ENCODE data around the gene ANAPC7. TPM values are rescaled to one million over a fixed set of nuclear protein-coding genes. Genes with fewer than 3 reads are reported as not detected.

ANAPC7 gene
- total RNA-seq, 1 donor from 2014 or later = 77.8 TPM

DNA sequence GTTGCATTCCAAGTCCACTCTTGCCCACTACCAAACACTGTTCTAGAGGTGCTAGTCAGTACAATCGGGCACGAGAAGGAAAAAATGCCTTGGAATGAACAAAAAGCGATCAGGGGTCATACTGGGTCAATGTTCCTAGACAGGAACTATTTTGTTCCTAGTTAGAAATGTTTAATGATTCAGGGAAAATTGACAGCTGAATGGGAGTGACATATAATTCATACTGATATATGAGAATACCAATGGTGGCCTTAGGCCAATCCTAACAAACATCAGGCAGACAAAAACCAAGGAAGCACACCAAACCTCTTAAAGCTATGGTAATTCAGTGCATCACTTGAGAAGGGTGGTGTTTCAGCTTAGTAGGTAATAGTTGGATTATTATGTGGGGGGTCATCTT lies 51.1 kb downstream of the ANAPC7 start:
- TF ChIP-seq, protein P1, sequence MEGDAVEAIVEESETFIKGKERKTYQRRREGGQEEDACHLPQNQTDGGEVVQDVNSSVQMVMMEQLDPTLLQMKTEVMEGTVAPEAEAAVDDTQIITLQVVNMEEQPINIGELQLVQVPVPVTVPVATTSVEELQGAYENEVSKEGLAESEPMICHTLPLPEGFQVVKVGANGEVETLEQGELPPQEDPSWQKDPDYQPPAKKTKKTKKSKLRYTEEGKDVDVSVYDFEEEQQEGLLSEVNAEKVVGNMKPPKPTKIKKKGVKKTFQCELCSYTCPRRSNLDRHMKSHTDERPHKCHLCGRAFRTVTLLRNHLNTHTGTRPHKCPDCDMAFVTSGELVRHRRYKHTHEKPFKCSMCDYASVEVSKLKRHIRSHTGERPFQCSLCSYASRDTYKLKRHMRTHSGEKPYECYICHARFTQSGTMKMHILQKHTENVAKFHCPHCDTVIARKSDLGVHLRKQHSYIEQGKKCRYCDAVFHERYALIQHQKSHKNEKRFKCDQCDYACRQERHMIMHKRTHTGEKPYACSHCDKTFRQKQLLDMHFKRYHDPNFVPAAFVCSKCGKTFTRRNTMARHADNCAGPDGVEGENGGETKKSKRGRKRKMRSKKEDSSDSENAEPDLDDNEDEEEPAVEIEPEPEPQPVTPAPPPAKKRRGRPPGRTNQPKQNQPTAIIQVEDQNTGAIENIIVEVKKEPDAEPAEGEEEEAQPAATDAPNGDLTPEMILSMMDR (conservative IDR thresholded peaks at IDR 0.05) = no peak
- no peaks in the 10 kb centered on the region for H3K9me3 Mint-ChIP-seq
- peaks cover 13% of the 10 kb centered on the region for H3K36me3 Mint-ChIP-seq
- no peaks in the 10 kb centered on the region for H3K4me1 Mint-ChIP-seq (ENCODE audit: unreplicated experiment)
- H3K4me3 Mint-ChIP-seq = no peak overlapping the region
- H3K27me3 Mint-ChIP-seq = no peaks in the 10 kb centered on the region
- DNase-seq (ENCODE audit: extremely low spot score, unreplicated experiment) = no peak
- no peak overlapping the region for H3K27ac Mint-ChIP-seq

DNA sequence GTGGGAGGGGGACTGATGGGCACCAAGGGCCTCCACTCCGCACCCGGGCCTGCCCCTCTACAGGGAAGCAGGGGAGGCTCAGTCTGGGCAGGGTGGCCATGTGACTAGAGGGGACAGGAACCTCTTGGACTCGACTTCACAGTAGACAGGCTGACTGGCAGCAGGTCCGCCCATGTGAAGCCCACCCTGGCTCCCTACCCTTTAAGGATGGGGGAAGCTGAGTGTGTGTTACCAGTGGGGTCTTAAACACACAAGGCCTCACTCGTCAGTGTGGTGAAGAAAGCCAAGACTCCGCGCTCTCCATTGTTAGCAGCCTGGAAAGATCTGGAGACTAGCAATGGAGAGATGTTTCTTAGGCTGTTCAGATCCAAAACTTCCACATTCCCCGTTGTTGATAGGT lies 52.4 kb downstream of the ANAPC7 start:
- no peak overlapping the region for H3K4me3 Mint-ChIP-seq
- H3K9me3 Mint-ChIP-seq = no peaks in the 10 kb centered on the region
- no peaks in the 10 kb centered on the region for H3K4me1 Mint-ChIP-seq (ENCODE audit: unreplicated experiment)
- no peak overlapping the region for H3K27ac Mint-ChIP-seq
- DNase-seq (ENCODE audit: extremely low spot score, unreplicated experiment) = no peak
- H3K27me3 Mint-ChIP-seq = no peaks in the 10 kb centered on the region
- TF ChIP-seq, protein P1 (conservative IDR thresholded peaks at IDR 0.05) = no peak
- H3K36me3 Mint-ChIP-seq = peaks cover 19% of the 10 kb centered on the region

DNA sequence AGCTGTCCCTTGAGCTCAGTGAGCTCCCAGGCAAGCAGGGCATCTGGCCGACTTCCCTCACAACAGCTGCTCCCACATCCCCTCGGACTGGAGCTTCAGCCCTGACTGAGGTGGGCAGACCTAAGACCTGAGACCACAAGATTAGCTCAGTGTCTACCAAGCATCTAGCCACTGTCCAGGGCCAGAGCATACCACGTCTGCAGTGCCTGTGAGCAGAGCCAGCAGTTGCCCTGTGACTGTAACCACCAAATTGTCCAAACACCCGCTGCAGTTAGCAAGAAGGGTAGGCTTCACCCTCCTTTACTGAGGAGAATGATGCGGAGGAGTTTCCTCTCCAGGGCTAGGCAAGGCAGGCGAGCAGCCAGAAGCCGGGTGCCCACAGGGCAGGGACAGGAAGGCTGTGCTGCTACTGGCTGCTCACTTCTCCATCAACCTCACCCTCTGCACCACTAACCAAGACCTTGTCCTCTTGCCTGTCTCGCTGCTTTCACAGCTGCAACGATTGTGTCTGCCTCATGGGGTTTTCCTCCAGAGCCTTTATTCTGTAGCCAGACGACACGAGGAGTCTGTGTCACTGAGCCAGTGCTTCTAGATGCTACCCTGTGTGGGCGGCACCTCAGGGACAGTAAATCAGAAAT lies 53.9 kb downstream of the ANAPC7 start:
- Mint-ChIP-seq H3K27ac (no peak overlapping the region), H3K9me3 (no peaks in the 10 kb centered on the region), H3K36me3 (peaks cover 28% of the 10 kb centered on the region), H3K4me3 (no peak overlapping the region), H3K4me1 (ENCODE audit: unreplicated experiment) (no peaks in the 10 kb centered on the region), H3K27me3 (no peaks in the 10 kb centered on the region)
- no peak for DNase-seq (ENCODE audit: extremely low spot score, unreplicated experiment)
- TF ChIP-seq, protein P1 (conservative IDR thresholded peaks at IDR 0.05) = no peak

GRCh38 chr12:110349096-110349495 lies 54.4 kb downstream of the ANAPC7 start:
- peaks cover 31% of the 10 kb centered on the region for H3K36me3 Mint-ChIP-seq
- H3K9me3 Mint-ChIP-seq = no peaks in the 10 kb centered on the region
- TF ChIP-seq, protein P1 (conservative IDR thresholded peaks at IDR 0.05) = no peak
- H3K27ac Mint-ChIP-seq = no peak overlapping the region
- H3K27me3 Mint-ChIP-seq = no peaks in the 10 kb centered on the region
- H3K4me3 Mint-ChIP-seq = no peak overlapping the region
- DNase-seq (ENCODE audit: extremely low spot score, unreplicated experiment) = no peak
- no peaks in the 10 kb centered on the region for H3K4me1 Mint-ChIP-seq (ENCODE audit: unreplicated experiment)

GRCh38 chr12:110348431-110349059 lies 55.0 kb downstream of the ANAPC7 start:
- Mint-ChIP-seq H3K4me1 (ENCODE audit: unreplicated experiment) (no peaks in the 10 kb centered on the region), H3K9me3 (no peaks in the 10 kb centered on the region), H3K4me3 (no peak overlapping the region), H3K36me3 (peaks cover 35% of the 10 kb centered on the region), H3K27me3 (no peaks in the 10 kb centered on the region), H3K27ac (no peak overlapping the region)
- TF ChIP-seq, protein P1 (conservative IDR thresholded peaks at IDR 0.05) = no peak
- DNase-seq (ENCODE audit: extremely low spot score, unreplicated experiment) = no peak
